ENCODE results near the gene SLC25A47.

DNA sequence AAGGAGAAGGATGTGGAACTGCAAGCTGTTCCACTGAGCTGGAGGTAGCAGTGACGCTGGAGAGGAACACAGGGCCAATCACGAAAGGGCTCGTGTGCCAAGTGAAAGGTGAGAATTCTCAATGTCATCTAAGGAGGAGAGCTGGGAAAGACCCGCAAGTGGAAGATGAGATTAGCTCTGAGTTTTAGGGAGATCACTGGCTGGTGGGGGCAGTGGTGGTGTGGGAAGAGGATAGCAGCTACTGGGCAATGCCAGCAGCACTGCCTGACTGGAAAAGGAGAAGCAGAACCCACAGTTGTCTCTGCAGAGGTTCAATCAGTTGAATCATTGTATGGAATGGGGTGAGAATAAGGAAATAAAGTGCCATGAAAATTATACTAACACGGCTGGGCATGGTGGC lies 27.8 kb downstream of the SLC25A47 start:
- TF ChIP-seq, protein P1, sequence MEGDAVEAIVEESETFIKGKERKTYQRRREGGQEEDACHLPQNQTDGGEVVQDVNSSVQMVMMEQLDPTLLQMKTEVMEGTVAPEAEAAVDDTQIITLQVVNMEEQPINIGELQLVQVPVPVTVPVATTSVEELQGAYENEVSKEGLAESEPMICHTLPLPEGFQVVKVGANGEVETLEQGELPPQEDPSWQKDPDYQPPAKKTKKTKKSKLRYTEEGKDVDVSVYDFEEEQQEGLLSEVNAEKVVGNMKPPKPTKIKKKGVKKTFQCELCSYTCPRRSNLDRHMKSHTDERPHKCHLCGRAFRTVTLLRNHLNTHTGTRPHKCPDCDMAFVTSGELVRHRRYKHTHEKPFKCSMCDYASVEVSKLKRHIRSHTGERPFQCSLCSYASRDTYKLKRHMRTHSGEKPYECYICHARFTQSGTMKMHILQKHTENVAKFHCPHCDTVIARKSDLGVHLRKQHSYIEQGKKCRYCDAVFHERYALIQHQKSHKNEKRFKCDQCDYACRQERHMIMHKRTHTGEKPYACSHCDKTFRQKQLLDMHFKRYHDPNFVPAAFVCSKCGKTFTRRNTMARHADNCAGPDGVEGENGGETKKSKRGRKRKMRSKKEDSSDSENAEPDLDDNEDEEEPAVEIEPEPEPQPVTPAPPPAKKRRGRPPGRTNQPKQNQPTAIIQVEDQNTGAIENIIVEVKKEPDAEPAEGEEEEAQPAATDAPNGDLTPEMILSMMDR (IDR thresholded peaks at IDR 0.05) = no peak
- no peak for TF ChIP-seq POLR2A (IDR thresholded peaks at IDR 0.05)

Data from Peyer's patch (tissue), 4 donors.